ENCODE data around the gene ATF7.
"Not testable (repeated sequence)": the region's sequence is repeated elsewhere in the genome, so short reads cannot be mapped to it uniquely, and the experiment has no call there.

ATF7 gene

GRCh38 chr12:53499266-53500141 lies 126.7 kb downstream of the ATF7 start, which contains the start of gene MAP3K12:
TSS of gene MAP3K12 (minus strand) at chr12:53499458. CDS start at chr12:53487391, 12,067 bp downstream.
- DNase-seq: no peak

GRCh38 chr12:53498235-53498630 lies 127.9 kb downstream of the ATF7 start:
- DNase-seq: no peak

- no peak for DNase-seq
Observed at GRCh38 chr12:53497461-53497860, 128.7 kb downstream of the ATF7 start.

- no peak for DNase-seq
Observed at GRCh38 chr12:53496752-53497032, 129.5 kb downstream of the ATF7 start.

GRCh38 chr12:53495903-53496751 lies 130.1 kb downstream of the ATF7 start:
- no peak for DNase-seq

GRCh38 chr12:53493610-53494391 lies 132.4 kb downstream of the ATF7 start:
- DNase-seq: no peak

GRCh38 chr12:53492830-53493609 lies 133.2 kb downstream of the ATF7 start:
- DNase-seq: peak; percentile 39

GRCh38 chr12:53492188-53492587 lies 134.0 kb downstream of the ATF7 start:
- DNase-seq: no peak

- DNase-seq: no peak
Observed at GRCh38 chr12:53489242-53489864, 136.8 kb downstream of the ATF7 start.

GRCh38 chr12:53486736-53487487 lies 139.3 kb downstream of the ATF7 start:
- no peak for DNase-seq

- no peak for DNase-seq
Observed at GRCh38 chr12:53485955-53486735, 140.0 kb downstream of the ATF7 start.

- no peak for DNase-seq
Observed at GRCh38 chr12:53484686-53485575, 141.3 kb downstream of the ATF7 start.

- no peak for DNase-seq
Observed at GRCh38 chr12:53483979-53484377, 142.2 kb downstream of the ATF7 start.

- DNase-seq: no peak
Observed at GRCh38 chr12:53483225-53483978, 142.8 kb downstream of the ATF7 start.

GRCh38 chr12:53482626-53483168 lies 143.5 kb downstream of the ATF7 start:
- DNase-seq: no peak

- DNase-seq: no peak
Observed at GRCh38 chr12:53481939-53482586, 144.1 kb downstream of the ATF7 start.

- not testable (repeated sequence) for DNase-seq
Observed at GRCh38 chr12:53481458-53481857, 144.7 kb downstream of the ATF7 start.
